Panc1 (cell line): ENCODE measurements around the gene PGM5. TPM values are rescaled to one million over a fixed set of nuclear protein-coding genes. Genes with fewer than 3 reads are reported as not detected.

Source experiments
- ATAC-seq: fragments of 200-7000 bp; cut with Tn5 transposase; 2 replicates; pipeline ENCODE4 v1.9.1; 2020; ENCODE audit warnings: mild to moderate bottlenecking, moderate library complexity
- BruUV-seq: library from RNA; stranded (reverse); fragments of 400-500 nt; replicated peaks from 2 replicates; lab custom pipeline; 2021; lab: Mats Ljungman, UMichigan
- CTCF ChIA-PET: fragments of 300-600 bp; sonication (Branson Sonifier 250); formaldehyde crosslinking; loops from one replicate; lab custom pipeline; 2022; ENCODE audit warnings: antibody characterized with exemption; lab: Charles Lee
- POLR2A ChIA-PET: fragments of 300-600 bp; sonication (Branson Sonifier 250); formaldehyde crosslinking; loops from one replicate; lab custom pipeline; 2022; ENCODE audit warnings: antibody characterized with exemption; lab: Charles Lee
- DNase-seq: peaks from one replicate; pipeline ENCODE4 v3.0.0-alpha.2; 2010; ENCODE audit warnings: low read depth, low spot score
- H3K27ac ChIP-seq: 2 replicates; pipeline ENCODE4 v1.5.1; 2011; ENCODE audit warnings: mild to moderate bottlenecking, low read length, inconsistent platforms
- H3K27me3 ChIP-seq: fragments of 200-500 bp; sonication (Bioruptor generic); 2 replicates; pipeline ENCODE4 v1.6.0; 2014; ENCODE audit warnings: low read length, inconsistent platforms; ENCODE audit not compliant: control insufficient read depth, insufficient read depth
- H3K36me3 ChIP-seq: fragments of 200-500 bp; sonication (Bioruptor generic); 2 replicates; pipeline ENCODE4 v1.5.1; 2014; ENCODE audit warnings: inconsistent platforms, mild to moderate bottlenecking, low read length, moderate library complexity; ENCODE audit not compliant: control insufficient read depth, insufficient read depth
- H3K4me1 ChIP-seq: 2 replicates; pipeline ENCODE4 v1.5.1; 2011; ENCODE audit warnings: inconsistent platforms, mild to moderate bottlenecking, low read length, moderate library complexity; ENCODE audit not compliant: control insufficient read depth, insufficient read depth
- H3K4me3 ChIP-seq, 2 experiments: 2 replicates each; pipeline ENCODE4 v1.5.1; 2011 to 2012; ENCODE audit warnings: low read depth in 2 of 2, low read length in 2 of 2, mild to moderate bottlenecking in 2 of 2, inconsistent platforms in 1 of 2, moderate library complexity in 1 of 2
- H3K9me3 ChIP-seq: fragments of 200-500 bp; sonication (Bioruptor generic); 2 replicates; pipeline ENCODE4 v1.5.1; 2014; ENCODE audit warnings: low read depth, mild to moderate bottlenecking, inconsistent platforms, low read length, moderate library complexity; ENCODE audit not compliant: control insufficient read depth, insufficient read depth
- POLR2AphosphoS5 ChIP-seq: IDR thresholded peaks from 2 replicates; pipeline ENCODE4 v1.6.1; 2012; ENCODE audit warnings: mild to moderate bottlenecking, low read depth, low read length, moderate library complexity
- REST ChIP-seq, 2 experiments: IDR thresholded peaks; 2 replicates each; pipeline ENCODE4 v1.6.1; 2011 to 2012; ENCODE audit warnings: low read depth in 2 of 2, control low read depth in 1 of 2, low read length in 1 of 2, mild to moderate bottlenecking in 1 of 2, moderate library complexity in 1 of 2; ENCODE audit not compliant: insufficient read depth in 1 of 2
- SIN3A ChIP-seq: IDR thresholded peaks from 2 replicates; pipeline ENCODE4 v1.6.1; 2012; ENCODE audit warnings: low read depth, mild to moderate bottlenecking, low read length, moderate library complexity, borderline replicate concordance; ENCODE audit not compliant: insufficient read depth
- TCF7L2 ChIP-seq: IDR thresholded peaks from 2 replicates; pipeline ENCODE4 v1.6.1; 2011; ENCODE audit warnings: mild to moderate bottlenecking, low read depth, low read length, inconsistent platforms
- in situ Hi-C: cut with HindIII; loops from 2 replicates; pipeline ENCODE4 v1.10.0; 2016; ENCODE audit warnings: low sequenced_read_pairs, low pct_unique_long_range_greater_than_20kb
- intact Hi-C: fragments of 100-400 bp; cut with micrococcal nuclease; formaldehyde crosslinking; loops from one replicate; pipeline ENCODE4 v1.10.0; 2022; ENCODE audit not compliant: unreplicated experiment
- total RNA-seq: library from RNA; stranded (reverse); gene quantifications from one replicate; pipeline ENCODE4 v1.2.1, GENCODE V29; 2021; ENCODE audit not compliant: unreplicated experiment
- TF ChIP-seq, protein P1 (sequence below): fragments of 450-650 bp; IDR thresholded peaks from 2 replicates; pipeline ENCODE4 v1.5.1; 2017; ENCODE audit warnings: mild to moderate bottlenecking

The PGM5 gene
- total RNA-seq, 1 experiment from 2014 or later: 0.21 TPM

DNA sequence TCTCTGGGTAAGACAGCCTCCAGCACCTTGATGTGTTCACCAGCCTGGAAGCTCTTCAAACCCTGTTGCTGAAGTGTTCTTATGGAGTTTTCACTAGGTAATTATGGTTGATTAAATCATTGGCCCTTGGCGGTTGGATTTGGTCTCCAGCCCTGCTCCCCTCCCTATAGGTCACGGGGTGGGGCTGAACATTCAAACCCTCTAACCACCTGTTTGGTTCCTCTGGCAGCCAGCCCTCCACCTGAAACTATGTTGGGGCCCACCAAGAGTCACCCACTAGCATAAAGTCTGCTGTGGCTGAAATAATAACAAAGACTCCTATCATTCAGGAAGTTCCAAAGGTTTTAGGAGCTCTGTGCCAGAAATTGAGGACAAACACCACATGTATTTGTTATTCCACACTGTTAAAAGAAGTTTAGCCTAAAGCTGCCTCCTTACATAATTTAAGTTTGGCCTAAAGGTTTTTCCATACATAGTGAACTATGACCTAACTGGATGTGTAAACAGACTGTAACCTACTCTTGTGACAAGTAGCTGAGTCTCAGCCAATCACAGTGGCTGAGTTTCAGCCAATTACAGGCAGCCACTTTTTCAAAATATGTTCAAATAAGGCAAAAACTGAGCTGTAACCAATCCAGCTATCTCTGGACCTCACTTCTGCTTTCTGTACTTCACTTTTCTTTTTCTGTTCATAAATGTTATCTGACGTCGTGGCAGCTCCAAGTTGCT is 149.4 kb downstream of the PGM5 start:
- ChIA-PET POLR2A (no interaction called here), CTCF (interaction anchor here (0.6 kb wide), 1 partner anchor 53 kb away, joined by 3 read pairs; no protein-coding TSS in a partner anchor)
- H3K36me3 ChIP-seq: no peaks in the 10 kb centered on the region
- H3K27ac ChIP-seq: no peak overlapping the region
- TF ChIP-seq TCF7L2 (no peak), REST (IDR thresholded peaks at IDR 0.05; ENCODE audit: insufficient read depth in 1 of 2, low read depth in 2 of 2, low read length in 1 of 2) (no peak)
- TF ChIP-seq, protein P1, sequence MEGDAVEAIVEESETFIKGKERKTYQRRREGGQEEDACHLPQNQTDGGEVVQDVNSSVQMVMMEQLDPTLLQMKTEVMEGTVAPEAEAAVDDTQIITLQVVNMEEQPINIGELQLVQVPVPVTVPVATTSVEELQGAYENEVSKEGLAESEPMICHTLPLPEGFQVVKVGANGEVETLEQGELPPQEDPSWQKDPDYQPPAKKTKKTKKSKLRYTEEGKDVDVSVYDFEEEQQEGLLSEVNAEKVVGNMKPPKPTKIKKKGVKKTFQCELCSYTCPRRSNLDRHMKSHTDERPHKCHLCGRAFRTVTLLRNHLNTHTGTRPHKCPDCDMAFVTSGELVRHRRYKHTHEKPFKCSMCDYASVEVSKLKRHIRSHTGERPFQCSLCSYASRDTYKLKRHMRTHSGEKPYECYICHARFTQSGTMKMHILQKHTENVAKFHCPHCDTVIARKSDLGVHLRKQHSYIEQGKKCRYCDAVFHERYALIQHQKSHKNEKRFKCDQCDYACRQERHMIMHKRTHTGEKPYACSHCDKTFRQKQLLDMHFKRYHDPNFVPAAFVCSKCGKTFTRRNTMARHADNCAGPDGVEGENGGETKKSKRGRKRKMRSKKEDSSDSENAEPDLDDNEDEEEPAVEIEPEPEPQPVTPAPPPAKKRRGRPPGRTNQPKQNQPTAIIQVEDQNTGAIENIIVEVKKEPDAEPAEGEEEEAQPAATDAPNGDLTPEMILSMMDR: no peak
- no peaks in the 10 kb centered on the region for H3K9me3 ChIP-seq
- no peaks in the 10 kb centered on the region for H3K27me3 ChIP-seq
- H3K4me1 ChIP-seq: no peaks in the 10 kb centered on the region
- DNase-seq: no peak
- in situ Hi-C loops: no loop called here
- intact Hi-C loops: no loop called here
- no peak for ATAC-seq
- BruUV-seq: no TSS peak
- no peak overlapping the region for H3K4me3 ChIP-seq

- DNase-seq: no peak
- ChIA-PET CTCF (no interaction called here), POLR2A (no interaction called here)
- in situ Hi-C loops: no loop called here
- Histone ChIP-seq H3K27ac (no peak overlapping the region), H3K4me3 (no peak overlapping the region), H3K4me1 (no peaks in the 10 kb centered on the region), H3K36me3 (no peaks in the 10 kb centered on the region), H3K9me3 (no peaks in the 10 kb centered on the region), H3K27me3 (no peaks in the 10 kb centered on the region)
- intact Hi-C loops: no loop called here
- no peak for ATAC-seq
- no TSS peak for BruUV-seq
- TF ChIP-seq, protein P1: no peak
- TF ChIP-seq SIN3A (no peak), TCF7L2 (no peak), POLR2AphosphoS5 (no peak), REST (IDR thresholded peaks at IDR 0.05; ENCODE audit: insufficient read depth in 1 of 2, low read depth in 2 of 2, low read length in 1 of 2) (no peak)
Observed at GRCh38 chr9:68506551-68506950, 150.1 kb downstream of the PGM5 start.
